Stimulated activated CD8-positive, alpha-beta memory T cell treated with anti-CD3 and anti-CD28 coated beads, Interleukin-7, amount 100 ng/mL, for 24 hours (primary cell): ENCODE data around the gene RFTN1.

Experiments
- DNase-seq: peaks from one replicate; pipeline ENCODE4 v3.0.0-alpha.2; 2020; ENCODE audit warnings: low read depth

The RFTN1 gene

GRCh38 chr3:16354291-16354690 is 159.2 kb downstream of the RFTN1 start:
- DNase-seq = no peak

DNA sequence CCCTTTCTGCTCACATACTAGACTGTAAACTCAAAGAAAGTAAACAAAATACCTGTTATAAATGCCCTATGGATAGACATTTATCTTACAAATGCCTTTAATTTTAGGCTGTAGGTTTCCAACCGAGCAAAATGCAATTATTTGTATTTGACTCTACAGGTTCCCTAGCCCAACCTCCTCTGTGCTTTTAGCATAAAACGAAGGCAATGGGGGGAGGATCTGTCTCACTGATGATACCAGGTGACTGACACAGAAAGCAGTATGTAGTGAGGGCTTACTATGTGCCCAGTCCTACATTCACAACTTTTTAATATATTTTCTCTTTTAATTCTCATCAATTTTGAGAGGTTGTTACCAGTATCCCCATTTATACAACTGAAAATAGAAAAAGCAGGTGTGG is 161.1 kb downstream of the RFTN1 start:
- DNase-seq = no peak

- DNase-seq = no peak
These were observed 162.7 kb downstream of the RFTN1 start for GRCh38 chr3:16350597-16351318.

GRCh38 chr3:16349986-16350596 is 163.4 kb downstream of the RFTN1 start:
- DNase-seq = no peak

DNA sequence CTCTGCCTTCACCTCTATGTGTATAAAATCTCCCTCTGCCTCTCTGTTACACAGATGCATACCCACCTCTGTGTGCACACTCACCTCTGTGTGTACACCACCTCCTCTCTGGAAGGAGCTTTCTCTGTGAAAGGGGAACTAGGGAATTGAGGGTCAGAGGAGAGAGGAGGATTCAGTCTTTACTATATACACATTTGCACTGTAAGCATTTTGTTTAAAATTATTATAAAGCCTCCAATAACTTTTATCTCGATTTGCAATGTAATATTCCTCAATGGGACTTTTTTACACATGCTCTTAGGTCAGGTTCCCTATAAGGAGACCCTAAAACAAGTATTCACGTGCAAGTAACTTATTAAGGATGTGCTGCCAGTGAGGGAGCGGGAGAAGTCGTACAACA is 166.0 kb downstream of the RFTN1 start:
- DNase-seq = no peak

GRCh38 chr3:16346413-16347081 is 167.0 kb downstream of the RFTN1 start:
- DNase-seq = no peak

DNA sequence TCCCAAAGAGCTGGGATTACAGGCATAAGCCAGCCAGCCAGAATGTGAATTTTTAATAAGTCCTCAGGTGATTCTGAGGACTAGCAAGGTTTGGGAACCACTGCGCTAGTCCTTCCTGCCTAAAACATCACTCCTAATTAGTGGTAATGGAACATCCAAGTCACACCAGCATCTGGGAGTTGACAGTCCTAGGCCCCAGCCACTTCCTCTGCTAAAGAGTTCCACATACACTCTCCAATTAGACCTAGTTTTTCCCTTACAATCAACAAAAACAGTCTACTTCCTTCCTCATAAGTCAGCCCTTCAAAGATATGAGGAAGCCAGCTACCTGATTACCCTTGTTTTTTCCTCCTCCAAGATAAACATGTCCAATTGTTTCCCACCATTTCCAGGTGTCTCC is 170.4 kb downstream of the RFTN1 start:
- DNase-seq = no peak

DNA sequence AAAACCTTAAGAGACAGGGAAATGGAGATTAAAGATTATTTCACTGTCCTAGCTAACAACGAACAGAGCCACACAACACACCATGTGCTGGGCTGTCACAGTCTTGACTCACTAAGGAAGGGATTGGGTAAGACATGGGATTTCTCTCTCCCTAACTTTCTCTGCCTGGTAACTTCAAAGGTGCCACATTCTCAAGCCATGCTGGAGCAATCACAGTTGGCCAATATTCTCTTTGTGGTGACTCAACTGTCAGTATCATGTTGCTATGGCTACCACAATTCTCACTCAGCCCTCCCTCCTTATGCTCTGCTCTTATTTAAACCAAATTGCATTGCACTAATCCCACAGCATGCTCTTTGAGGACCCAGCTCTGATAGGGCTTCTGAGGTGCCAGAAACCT is 174.5 kb downstream of the RFTN1 start:
- no peak for DNase-seq

DNA sequence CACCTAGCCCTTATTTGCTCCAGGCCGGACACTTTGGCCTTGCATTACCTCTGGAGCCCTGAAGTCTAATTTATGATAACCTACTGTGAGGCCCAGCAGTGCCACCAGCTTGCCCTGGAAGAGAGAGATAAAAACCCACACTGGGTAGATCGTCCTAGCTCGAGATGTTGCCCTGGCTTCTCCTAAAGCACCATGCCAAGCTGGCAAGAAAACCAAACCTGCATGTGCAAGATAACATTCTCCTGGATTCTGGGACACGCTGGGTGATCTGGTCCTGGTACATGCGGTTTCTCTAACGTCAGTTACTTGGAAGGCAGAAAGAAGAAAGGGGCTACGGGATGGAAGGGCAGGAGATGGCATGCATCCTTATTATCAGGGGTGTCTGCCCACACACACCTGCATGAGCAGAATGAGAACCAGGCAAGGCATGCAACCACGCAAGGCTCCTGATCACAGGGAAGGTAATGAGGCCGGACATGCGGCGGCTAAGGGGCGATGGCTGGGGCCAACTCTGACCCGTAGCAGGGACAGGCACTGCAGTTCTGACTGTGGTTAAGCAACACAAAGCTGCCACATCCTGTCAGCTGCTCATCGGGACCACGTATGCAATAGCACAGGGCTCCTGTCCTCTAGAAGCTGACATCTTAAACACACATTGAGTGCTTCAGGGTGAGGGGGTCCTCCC is 175.5 kb downstream of the RFTN1 start:
- no peak for DNase-seq

GRCh38 chr3:16336825-16337224 is 176.7 kb downstream of the RFTN1 start:
- no peak for DNase-seq

- no peak for DNase-seq
These were observed 177.5 kb downstream of the RFTN1 start for GRCh38 chr3:16335772-16336645.

DNA sequence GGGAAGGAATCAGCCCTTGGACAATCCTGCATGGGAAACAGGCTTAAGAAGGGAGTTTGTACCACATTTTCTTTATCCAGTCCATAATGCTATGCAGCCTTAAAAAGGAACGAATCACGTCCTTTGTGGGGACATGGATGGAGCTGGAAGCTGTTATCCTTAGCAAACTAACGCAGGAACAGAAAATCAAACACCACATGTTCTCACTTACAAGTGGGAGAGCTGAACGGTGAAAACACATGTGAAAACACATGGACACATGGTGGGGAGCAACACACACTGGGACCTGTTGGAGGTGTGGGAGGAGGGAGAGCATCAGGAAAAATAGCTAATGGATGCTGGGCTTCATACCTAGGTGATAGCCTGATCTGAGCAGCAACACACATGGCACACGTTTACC is 178.2 kb downstream of the RFTN1 start:
- no peak for DNase-seq

GRCh38 chr3:16334909-16335308 is 178.6 kb downstream of the RFTN1 start:
- DNase-seq = no peak

DNA sequence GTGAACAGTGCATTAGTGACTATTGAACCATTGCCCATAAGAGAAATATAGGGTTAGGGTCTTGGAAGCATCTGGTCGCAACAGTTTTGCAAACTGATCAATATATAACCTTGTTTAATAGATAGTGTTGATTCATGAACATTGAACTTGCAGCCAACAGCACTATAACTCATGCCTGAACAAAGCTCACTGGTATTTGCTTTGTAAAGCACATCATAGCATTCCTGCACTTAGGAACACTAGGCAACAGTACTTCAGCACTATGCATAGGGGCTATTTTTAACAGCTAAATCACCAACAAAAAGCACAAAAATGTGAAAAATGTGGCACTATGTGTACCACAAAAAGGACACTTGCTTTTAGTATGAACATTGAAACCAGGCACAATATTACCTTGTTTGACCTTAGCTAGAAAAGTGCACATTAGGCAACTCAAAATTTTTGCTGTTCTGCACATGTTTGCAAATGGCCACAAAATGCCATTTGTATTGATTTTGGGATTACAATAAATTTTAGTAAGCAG is 180.5 kb downstream of the RFTN1 start:
- DNase-seq = no peak

- DNase-seq = no peak
These were observed 182.1 kb downstream of the RFTN1 start for GRCh38 chr3:16331319-16331883.

GRCh38 chr3:16330351-16330750 is 183.1 kb downstream of the RFTN1 start:
- no peak for DNase-seq

- DNase-seq = no peak
These were observed 183.7 kb downstream of the RFTN1 start for GRCh38 chr3:16329826-16330129.

DNA sequence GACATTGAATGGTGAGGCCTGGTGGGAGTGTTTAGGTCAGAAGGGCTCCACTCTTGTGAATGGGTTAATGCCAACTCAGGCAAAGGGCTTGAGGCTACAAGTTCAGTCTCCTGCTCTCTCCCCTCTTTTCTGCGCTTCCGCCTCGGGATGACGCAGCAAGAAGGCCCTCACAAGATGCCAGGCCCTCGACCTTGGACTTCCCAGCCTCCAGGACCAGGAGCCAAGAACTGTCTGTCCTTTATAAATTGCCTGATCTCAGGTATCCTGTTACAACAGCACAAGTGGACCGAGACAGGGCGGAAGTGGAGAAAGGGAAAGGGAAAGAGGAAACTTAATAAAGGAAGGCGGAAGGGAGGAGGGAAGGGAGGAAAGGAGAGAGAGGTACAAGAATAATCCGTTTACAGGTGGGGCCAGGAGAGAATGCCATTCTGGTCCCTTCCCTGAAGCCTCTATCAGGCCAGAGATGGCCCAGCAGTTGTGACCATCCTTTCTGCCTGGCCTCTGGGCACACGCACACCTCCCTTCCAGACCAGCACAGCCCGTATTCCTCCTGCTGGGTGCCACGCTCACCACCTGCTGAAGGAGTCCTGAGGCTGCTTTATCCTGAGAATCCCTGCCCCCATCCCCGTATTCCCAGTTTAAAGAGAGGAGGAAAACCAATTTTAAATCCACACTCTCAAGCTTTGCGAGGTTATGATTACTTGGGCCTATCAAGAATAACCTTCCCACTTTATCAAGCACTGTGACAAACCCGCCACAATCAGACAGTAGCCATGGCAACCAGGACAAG is 184.3 kb downstream of the RFTN1 start:
- no peak for DNase-seq

GRCh38 chr3:16328124-16328523 is 185.4 kb downstream of the RFTN1 start:
- DNase-seq = no peak

GRCh38 chr3:16326724-16327349 is 186.7 kb downstream of the RFTN1 start:
- no peak for DNase-seq
